GM12873 (cell line): ENCODE results near the gene CCNH.

Experiments
- TF ChIP-seq, protein P1 (sequence below): IDR thresholded peaks from 2 replicates; pipeline ENCODE4 v1.5.1; 2012; ENCODE audit warnings: low read depth, mild to moderate bottlenecking, moderate library complexity, low read length, control low read depth; ENCODE audit not compliant: insufficient read depth; ENCODE audit errors: missing control alignments

The CCNH gene

DNA sequence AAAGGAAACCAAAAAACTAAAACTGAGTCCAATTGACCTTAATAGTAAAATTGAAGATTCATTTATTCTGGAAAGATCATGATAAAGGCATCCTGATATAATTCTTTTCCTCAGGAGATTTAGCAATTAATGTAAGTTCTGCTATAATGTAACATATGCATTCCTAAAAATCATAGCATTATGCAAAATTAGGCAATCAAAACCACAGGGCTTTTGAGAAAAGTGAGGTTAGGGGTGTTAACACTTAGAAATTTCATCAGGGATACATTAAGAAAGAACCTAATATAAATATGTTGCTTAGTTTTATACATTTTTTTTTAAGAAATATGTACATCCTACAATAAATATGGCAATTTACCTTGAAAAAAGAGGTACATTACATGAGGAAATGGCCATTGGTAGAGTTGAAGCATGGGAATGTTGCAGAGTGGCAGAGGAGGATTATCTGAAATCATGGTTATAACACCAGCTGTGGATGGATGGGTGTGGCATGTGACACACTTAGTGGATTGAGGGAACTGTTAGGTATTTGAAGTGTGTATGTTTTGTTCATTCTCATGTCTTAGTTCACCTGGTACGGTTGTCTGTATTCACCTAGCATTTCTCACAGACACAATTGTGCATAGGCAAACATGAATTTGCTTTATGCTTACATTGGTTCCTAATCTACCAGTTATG lies 51.1 kb downstream of the CCNH start:
- TF ChIP-seq, protein P1, sequence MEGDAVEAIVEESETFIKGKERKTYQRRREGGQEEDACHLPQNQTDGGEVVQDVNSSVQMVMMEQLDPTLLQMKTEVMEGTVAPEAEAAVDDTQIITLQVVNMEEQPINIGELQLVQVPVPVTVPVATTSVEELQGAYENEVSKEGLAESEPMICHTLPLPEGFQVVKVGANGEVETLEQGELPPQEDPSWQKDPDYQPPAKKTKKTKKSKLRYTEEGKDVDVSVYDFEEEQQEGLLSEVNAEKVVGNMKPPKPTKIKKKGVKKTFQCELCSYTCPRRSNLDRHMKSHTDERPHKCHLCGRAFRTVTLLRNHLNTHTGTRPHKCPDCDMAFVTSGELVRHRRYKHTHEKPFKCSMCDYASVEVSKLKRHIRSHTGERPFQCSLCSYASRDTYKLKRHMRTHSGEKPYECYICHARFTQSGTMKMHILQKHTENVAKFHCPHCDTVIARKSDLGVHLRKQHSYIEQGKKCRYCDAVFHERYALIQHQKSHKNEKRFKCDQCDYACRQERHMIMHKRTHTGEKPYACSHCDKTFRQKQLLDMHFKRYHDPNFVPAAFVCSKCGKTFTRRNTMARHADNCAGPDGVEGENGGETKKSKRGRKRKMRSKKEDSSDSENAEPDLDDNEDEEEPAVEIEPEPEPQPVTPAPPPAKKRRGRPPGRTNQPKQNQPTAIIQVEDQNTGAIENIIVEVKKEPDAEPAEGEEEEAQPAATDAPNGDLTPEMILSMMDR, result no peak

DNA sequence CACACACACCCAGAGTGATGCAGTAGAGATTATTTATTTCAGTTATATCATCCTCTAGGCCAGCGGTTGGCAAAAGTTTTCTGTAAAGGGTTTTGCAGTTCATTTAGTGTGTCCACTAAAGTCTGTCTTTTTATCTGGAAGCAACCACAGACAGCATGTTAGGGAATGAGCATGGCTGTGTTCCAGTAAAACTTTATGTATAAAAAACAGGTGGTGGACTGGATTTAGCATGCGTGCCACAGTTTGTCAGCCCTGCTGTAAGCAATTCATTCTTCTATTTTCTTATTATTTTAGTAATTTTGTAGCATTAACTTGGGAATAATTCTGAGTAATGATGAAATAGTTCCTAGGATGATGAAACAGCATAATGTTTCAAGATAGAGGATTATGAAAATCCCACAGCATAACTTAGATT lies 51.7 kb downstream of the CCNH start:
- TF ChIP-seq, protein P1, result no peak

DNA sequence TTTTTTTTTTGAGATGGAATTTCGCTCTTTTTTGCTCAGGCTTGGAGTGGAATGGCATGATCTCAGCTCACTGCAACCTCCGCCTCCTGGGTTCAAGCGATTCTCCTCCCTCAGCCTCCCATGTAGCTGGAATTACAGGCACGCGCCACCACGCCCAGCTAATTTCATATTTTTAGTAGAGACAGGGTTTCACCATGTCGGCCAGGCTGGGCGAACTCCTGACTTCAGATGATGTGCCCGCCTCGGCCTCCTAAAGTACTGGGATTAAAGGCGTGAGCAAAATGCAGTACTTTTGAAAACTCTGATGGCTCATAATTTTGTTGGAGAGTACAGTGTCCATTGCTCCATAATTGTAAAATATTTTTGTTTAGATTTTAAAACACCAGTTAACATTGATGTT lies 52.6 kb downstream of the CCNH start:
- TF ChIP-seq, protein P1, result no peak

DNA sequence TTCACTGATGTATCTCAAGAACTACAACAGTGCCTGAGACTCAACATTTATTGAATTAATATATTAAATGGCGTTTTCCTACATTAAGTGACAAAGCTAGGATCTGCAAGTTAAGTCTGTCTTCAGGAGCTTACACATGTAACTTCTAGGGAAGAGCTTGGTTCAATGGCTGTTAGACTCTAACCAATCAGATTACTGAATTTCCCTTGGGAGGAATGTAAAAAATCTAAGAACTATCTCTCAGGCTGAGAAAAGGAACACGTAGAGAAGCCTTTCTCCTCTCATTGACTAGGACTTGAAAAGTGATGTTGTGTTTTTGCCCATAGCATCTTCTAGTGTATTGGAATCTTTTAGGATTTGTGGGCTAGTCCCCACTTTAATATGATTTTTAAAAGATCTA lies 53.6 kb downstream of the CCNH start:
- TF ChIP-seq, protein P1, result no peak

DNA sequence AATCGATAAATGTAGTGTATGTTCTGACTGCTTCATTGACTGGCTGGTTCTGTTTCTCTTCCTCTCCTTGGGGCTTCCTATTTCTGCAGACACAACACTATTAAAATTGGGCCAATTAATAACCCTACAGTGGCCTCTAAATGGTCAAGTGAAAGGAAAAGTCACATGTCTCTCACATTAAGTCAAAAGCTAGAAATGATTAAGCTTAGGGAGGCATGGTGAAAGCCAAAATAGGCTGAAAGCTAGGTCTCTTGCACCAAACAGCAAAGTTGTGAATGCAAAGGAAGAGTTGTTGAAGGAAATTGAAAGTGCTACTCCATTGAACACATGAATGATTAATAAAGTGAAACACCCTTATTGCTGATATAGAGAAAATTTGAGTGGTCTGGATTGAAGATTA lies 58.2 kb downstream of the CCNH start:
- TF ChIP-seq, protein P1, result no peak

DNA sequence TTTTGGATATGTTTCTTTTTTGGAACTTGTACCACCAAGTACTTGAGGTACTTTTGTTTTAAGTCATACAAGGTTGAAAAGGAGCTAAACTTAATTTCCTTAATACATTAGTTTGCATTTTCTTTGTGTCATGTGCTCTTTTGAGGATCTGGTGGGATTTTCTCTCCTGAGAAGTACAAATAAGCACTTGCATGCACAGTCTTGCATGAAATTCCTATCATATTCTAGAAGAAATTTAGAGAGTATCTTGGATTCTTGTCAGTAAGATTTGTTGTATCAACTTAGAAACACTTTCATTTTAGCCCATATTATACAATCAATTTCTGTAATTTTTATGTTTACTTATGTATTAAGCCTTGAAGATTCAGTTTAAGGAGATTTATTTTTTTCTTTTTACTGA lies 64.9 kb downstream of the CCNH start:
- TF ChIP-seq, protein P1, result no peak

DNA sequence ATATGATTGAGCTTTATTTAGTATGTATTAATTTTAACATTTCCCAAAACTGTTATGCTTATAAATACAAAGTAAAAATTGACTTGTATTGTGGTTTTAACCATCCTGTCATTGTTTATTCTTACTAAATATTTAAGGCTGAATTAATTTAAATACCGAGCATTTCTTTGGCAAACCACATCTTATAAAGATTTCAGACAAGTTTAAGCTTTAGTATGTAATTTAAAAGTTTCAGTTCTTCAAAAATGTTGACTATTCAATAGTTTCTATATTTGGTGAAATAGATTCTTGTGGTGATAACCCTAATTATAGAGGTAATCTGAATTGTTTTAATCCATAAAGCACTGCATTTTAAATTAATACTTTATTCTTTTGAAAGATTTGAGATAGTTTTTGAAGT lies 65.5 kb downstream of the CCNH start:
- TF ChIP-seq, protein P1, result no peak
